ENCODE measurements around the gene MPC2. TPM values are rescaled to one million over a fixed set of nuclear protein-coding genes. Genes with fewer than 3 reads are reported as not detected.
A peak's percentile ranks its signal among the peaks of the same experiment; 100 is the strongest.

The MPC2 gene
- total RNA-seq, 1 experiment from 2014 or later: 42.8 TPM

DNA sequence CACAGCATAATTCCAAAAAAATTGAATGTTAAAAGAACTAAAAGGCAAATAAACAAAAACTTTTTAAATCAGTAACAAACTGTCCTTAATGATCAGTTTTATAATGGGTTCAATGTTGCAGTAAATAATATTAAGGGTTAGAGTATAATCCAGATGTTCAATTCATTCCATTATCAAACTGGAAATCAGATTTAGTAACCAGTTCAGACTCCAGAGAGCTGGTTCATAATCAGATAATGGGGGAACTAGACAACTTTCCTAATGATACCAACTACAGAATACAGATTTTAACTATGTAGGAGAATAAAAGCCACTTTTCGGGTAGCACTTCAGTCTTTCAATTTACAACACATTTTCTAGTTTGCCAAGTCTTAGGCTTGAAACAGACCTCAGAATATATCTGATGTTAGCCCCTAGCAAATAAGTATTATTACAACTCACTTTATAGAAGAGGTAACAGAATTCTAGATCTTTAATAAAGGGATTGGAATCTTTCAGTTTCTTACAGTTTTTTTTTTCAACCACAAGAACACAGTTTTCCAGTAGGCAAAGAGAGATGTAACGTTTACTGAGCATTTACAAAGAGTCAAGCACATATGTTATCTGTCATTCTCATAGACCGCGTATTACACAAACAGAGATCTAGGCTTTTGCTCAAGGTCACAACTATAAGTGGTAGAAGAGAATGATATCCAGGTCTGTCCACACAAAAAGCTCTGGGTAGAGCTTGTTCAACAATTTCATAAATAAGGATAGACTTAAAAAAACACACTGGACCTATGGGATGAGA is 2.3 kb downstream of the MPC2 start:
- no peak for DNase-seq (ENCODE audit: low spot score)
- no peak for ATAC-seq
- Mint-ChIP-seq H3K36me3 (no peaks in the 10 kb centered on the region), H3K4me3 (peak overlapping the region; percentile 92), H3K4me1 (peaks cover 21% of the 10 kb centered on the region), H3K9me3 (no peaks in the 10 kb centered on the region), H3K27ac (peak overlapping the region; percentile 97; the same call in 1 of the 2 replicates), H3K27me3 (ENCODE audit: low read depth) (no peaks in the 10 kb centered on the region)
- ChIA-PET POLR2A (interaction anchor here (1.7 to 2.1 kb wide), 2 partner anchors 21 to 115 kb away, joined by 6 to 14 read pairs; partner anchors contain the start of gene ADCY10), CTCF (interaction anchor here (3.1 to 3.2 kb wide), 2 partner anchors 132 to 148 kb away, joined by 10 to 13 read pairs; no protein-coding TSS in a partner anchor)
- TF ChIP-seq, protein P1, sequence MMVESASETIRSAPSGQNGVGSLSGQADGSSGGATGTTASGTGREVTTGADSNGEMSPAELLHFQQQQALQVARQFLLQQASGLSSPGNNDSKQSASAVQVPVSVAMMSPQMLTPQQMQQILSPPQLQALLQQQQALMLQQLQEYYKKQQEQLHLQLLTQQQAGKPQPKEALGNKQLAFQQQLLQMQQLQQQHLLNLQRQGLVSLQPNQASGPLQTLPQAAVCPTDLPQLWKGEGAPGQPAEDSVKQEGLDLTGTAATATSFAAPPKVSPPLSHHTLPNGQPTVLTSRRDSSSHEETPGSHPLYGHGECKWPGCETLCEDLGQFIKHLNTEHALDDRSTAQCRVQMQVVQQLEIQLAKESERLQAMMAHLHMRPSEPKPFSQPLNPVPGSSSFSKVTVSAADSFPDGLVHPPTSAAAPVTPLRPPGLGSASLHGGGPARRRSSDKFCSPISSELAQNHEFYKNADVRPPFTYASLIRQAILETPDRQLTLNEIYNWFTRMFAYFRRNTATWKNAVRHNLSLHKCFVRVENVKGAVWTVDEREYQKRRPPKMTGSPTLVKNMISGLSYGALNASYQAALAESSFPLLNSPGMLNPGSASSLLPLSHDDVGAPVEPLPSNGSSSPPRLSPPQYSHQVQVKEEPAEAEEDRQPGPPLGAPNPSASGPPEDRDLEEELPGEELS (CRISPR knock-in tag; IDR thresholded peaks at IDR 0.05): no peak
- TF ChIP-seq OVOL2 (CRISPR knock-in tag; IDR thresholded peaks at IDR 0.05; ENCODE audit: borderline replicate concordance) (no peak), FOXK1 (CRISPR knock-in tag; IDR thresholded peaks at IDR 0.05) (no peak), NR1H2 (CRISPR knock-in tag; IDR thresholded peaks at IDR 0.05) (no peak), PRRX2 (CRISPR knock-in tag; IDR thresholded peaks at IDR 0.05) (no peak), ZNF219 (CRISPR knock-in tag; IDR thresholded peaks at IDR 0.05; ENCODE audit: borderline replicate concordance) (no peak), ZNF423 (CRISPR knock-in tag; IDR thresholded peaks at IDR 0.05) (no peak)

DNA sequence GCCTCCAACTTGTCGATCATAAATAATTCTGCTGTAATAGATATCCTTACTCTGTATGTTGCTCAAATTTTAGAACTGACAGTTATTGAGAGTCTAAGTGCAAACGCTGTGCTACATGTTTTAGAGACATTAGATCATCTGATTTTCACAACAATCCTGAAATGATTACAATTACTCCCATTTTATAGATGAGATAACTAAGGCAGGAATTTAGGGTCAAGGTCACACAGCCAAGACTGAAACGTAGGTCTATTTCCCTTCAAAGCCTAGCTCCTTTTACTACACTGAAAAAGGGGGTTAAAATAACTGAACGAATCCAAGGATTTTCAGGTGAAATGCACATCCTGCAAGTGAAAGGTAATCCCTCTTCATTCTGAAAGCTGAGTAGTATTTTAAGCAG is 3.1 kb downstream of the MPC2 start:
- no peaks in the 10 kb centered on the region for H3K9me3 Mint-ChIP-seq
- peaks cover 21% of the 10 kb centered on the region for H3K4me1 Mint-ChIP-seq
- TF ChIP-seq, protein P2, sequence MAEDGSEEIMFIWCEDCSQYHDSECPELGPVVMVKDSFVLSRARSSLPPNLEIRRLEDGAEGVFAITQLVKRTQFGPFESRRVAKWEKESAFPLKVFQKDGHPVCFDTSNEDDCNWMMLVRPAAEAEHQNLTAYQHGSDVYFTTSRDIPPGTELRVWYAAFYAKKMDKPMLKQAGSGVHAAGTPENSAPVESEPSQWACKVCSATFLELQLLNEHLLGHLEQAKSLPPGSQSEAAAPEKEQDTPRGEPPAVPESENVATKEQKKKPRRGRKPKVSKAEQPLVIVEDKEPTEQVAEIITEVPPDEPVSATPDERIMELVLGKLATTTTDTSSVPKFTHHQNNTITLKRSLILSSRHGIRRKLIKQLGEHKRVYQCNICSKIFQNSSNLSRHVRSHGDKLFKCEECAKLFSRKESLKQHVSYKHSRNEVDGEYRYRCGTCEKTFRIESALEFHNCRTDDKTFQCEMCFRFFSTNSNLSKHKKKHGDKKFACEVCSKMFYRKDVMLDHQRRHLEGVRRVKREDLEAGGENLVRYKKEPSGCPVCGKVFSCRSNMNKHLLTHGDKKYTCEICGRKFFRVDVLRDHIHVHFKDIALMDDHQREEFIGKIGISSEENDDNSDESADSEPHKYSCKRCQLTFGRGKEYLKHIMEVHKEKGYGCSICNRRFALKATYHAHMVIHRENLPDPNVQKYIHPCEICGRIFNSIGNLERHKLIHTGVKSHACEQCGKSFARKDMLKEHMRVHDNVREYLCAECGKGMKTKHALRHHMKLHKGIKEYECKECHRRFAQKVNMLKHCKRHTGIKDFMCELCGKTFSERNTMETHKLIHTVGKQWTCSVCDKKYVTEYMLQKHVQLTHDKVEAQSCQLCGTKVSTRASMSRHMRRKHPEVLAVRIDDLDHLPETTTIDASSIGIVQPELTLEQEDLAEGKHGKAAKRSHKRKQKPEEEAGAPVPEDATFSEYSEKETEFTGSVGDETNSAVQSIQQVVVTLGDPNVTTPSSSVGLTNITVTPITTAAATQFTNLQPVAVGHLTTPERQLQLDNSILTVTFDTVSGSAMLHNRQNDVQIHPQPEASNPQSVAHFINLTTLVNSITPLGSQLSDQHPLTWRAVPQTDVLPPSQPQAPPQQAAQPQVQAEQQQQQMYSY (CRISPR knock-in tag; IDR thresholded peaks at IDR 0.05): no peak
- TF ChIP-seq ZNF232 (CRISPR knock-in tag; IDR thresholded peaks at IDR 0.05) (no peak), NFATC4 (CRISPR knock-in tag; IDR thresholded peaks at IDR 0.05) (no peak), GABPB1 (CRISPR knock-in tag; IDR thresholded peaks at IDR 0.05) (no peak), ZNF396 (CRISPR knock-in tag; IDR thresholded peaks at IDR 0.05; ENCODE audit: borderline replicate concordance) (no peak), NR3C1 (CRISPR knock-in tag; conservative IDR thresholded peaks at IDR 0.05; ENCODE audit: low read depth) (no peak)
- TF ChIP-seq, protein P3, sequence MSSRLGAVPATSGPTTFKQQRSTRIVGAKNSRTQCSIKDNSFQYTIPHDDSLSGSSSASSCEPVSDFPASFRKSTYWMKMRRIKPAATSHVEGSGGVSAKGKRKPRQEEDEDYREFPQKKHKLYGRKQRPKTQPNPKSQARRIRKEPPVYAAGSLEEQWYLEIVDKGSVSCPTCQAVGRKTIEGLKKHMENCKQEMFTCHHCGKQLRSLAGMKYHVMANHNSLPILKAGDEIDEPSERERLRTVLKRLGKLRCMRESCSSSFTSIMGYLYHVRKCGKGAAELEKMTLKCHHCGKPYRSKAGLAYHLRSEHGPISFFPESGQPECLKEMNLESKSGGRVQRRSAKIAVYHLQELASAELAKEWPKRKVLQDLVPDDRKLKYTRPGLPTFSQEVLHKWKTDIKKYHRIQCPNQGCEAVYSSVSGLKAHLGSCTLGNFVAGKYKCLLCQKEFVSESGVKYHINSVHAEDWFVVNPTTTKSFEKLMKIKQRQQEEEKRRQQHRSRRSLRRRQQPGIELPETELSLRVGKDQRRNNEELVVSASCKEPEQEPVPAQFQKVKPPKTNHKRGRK (CRISPR knock-in tag; IDR thresholded peaks at IDR 0.05; ENCODE audit: borderline replicate concordance): no peak
- TF ChIP-seq, protein P4, sequence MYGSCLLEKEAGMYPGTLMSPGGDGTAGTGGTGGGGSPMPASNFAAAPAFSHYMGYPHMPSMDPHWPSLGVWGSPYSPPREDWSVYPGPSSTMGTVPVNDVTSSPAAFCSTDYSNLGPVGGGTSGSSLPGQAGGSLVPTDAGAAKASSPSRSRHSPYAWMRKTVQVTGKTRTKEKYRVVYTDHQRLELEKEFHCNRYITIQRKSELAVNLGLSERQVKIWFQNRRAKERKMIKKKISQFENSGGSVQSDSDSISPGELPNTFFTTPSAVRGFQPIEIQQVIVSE (CRISPR knock-in tag; IDR thresholded peaks at IDR 0.05; ENCODE audit: borderline replicate concordance): no peak
- TF ChIP-seq, protein P5, sequence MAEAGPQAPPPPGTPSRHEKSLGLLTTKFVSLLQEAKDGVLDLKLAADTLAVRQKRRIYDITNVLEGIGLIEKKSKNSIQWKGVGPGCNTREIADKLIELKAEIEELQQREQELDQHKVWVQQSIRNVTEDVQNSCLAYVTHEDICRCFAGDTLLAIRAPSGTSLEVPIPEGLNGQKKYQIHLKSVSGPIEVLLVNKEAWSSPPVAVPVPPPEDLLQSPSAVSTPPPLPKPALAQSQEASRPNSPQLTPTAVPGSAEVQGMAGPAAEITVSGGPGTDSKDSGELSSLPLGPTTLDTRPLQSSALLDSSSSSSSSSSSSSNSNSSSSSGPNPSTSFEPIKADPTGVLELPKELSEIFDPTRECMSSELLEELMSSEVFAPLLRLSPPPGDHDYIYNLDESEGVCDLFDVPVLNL (CRISPR knock-in tag; IDR thresholded peaks at IDR 0.05; ENCODE audit: borderline replicate concordance, low read depth): no peak
- TF ChIP-seq, protein P6, sequence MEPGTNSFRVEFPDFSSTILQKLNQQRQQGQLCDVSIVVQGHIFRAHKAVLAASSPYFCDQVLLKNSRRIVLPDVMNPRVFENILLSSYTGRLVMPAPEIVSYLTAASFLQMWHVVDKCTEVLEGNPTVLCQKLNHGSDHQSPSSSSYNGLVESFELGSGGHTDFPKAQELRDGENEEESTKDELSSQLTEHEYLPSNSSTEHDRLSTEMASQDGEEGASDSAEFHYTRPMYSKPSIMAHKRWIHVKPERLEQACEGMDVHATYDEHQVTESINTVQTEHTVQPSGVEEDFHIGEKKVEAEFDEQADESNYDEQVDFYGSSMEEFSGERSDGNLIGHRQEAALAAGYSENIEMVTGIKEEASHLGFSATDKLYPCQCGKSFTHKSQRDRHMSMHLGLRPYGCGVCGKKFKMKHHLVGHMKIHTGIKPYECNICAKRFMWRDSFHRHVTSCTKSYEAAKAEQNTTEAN (CRISPR knock-in tag; IDR thresholded peaks at IDR 0.05): no peak
- TF ChIP-seq, protein P7, sequence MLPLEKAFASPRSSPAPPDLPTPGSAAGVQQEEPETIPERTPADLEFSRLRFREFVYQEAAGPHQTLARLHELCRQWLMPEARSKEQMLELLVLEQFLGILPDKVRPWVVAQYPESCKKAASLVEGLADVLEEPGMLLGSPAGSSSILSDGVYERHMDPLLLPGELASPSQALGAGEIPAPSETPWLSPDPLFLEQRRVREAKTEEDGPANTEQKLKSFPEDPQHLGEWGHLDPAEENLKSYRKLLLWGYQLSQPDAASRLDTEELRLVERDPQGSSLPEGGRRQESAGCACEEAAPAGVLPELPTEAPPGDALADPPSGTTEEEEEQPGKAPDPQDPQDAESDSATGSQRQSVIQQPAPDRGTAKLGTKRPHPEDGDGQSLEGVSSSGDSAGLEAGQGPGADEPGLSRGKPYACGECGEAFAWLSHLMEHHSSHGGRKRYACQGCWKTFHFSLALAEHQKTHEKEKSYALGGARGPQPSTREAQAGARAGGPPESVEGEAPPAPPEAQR (CRISPR knock-in tag; IDR thresholded peaks at IDR 0.05): no peak
- POLR2A ChIA-PET: no interaction called here
- CTCF ChIA-PET: interaction anchor here (3.2 kb wide), 1 partner anchor 131 kb away, joined by 13 read pairs; no protein-coding TSS in a partner anchor
- H3K27ac Mint-ChIP-seq: peak overlapping the region; percentile 44; the same call in 1 of the 2 replicates
- H3K4me3 Mint-ChIP-seq: no peak overlapping the region
- no peaks in the 10 kb centered on the region for H3K36me3 Mint-ChIP-seq
- DNase-seq (ENCODE audit: low spot score): no peak
- no peak for ATAC-seq
- H3K27me3 Mint-ChIP-seq (ENCODE audit: low read depth): no peaks in the 10 kb centered on the region

Measured in WTC11 (cell line).